ENCODE measurements around the gene TFPI2.
"Not testable (repeated sequence)": the region's sequence is repeated elsewhere in the genome, so short reads cannot be mapped to it uniquely, and the experiment has no call there.

The TFPI2 gene, protein sequence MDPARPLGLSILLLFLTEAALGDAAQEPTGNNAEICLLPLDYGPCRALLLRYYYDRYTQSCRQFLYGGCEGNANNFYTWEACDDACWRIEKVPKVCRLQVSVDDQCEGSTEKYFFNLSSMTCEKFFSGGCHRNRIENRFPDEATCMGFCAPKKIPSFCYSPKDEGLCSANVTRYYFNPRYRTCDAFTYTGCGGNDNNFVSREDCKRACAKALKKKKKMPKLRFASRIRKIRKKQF

DNA sequence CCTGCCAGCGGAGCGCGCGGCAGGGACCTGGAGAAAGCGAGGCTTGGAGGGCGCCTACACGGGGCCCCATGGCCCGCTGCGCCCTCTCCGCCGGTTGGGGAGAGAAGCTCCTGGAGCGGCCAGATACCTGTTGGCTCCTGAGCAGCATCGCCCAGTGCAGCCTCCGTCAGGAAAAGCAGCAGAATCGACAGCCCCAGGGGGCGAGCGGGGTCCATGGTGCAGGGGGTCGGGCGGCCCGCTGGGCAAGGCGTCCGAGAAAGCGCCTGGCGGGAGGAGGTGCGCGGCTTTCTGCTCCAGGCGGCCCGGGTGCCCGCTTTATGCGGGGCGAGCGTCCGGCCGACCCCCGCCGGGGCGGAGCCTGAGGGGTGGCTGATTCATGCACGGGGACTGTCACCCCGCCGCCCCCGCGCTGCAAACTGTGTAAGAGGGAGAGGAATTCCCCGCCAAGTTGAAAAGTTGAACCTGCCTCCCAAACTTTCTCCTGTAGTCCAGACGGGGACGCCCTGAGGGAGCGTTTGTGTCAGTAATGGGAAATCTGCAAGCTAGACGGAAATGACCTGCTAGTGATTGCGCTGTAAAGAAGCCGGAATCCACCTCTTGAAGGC lies at the start of gene TFPI2:
TFPI2 (minus strand) TSS at position 290 of the 605 bp plus-strand sequence; CDS start at position 215, 75 bp downstream.
- peak; percentile 23 for DNase-seq

DNA sequence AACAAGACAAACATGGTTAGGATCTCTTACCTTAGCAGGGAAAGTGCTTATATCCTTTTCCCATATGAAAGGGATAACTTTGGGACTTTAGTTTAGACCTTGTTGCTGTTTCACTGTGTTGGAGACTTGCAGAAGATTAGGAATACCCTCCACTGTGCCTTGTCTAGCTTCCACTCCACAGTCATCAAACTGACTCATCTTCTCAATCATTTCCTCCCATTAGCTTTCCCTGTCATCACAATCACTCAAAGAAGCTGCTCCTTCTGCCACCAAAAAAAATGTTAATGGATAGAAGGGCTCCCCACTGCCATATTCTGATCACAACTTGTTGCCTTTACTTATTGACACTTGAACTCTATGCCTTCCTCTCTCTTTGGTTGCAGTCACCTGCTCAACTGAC lies 47.7 kb upstream of the TFPI2 start:
- DNase-seq = no peak

DNA sequence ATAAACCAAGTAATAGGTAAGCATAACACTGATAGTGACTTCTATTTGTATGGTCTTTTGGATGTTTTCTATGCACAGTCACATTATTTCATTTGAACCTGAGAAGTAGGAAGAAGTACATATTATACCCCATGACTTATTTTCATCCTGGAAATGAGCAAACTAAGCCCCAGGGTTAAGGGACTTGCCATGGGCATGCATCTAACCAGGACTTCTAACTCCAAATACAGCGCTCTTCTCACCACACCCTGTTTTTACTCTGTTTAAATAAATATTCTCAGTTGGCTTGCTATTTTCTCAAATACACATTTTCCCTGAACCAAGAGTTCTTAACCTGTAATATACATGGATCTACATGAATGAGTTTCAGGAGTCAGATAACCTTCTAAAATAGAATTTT lies 47.3 kb upstream of the TFPI2 start:
- DNase-seq = no peak

DNA sequence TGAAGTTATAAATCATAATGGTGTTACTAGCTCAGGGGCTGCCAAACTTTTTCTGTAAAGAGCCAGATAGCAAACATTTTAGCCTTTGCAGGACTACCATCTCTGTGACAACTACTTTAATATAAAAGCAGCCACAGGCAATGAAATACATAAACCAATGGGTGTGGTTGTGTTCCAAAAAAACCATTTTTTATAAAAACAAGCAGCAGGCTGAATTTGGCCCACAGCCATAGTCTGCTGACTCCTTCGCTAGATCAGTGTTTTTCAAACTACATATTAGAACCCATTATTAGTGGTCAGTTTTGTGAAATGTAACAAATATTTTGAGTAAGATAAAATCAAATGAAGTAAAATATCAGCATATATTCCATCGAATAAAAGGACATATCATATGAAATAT lies 44.5 kb upstream of the TFPI2 start:
- DNase-seq = no peak

DNA sequence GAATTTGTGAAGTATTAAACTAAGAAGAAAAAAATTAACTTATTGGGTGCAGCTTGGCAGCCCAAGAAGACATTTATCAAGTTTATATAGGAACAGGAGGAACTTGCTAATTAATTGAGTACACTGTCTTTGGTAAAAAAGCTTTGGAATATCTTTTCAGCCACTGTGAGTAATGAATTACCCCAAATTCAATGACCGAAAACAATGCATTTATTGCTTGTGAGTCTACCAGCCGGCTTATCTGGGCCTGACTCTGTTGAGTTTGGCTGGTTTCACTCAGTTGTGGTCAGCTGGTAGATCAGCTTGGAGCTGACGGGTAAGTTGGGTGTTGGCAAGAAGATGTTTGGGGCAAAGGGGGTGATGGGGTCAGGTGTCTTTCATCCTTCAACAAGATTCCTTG lies 42.6 kb upstream of the TFPI2 start:
- no peak for DNase-seq

DNA sequence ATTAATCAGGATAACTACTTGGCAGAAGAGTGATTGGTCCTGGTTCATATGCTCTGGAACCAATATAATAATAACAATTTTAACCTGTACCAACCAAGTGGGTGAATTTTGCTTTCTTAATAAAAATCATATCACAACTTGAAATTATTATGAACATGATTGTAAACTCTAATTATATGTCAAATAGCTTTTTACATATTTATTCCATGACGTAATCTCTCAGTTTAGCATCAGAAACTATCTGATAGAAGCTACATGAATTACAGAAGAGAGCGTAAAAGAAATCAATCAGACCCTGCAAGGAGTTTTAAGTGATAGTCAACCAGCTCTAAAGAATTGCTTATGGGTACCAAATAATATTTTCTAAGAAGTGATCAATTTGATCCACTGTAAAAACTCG lies 41.1 kb upstream of the TFPI2 start:
- DNase-seq = no peak

DNA sequence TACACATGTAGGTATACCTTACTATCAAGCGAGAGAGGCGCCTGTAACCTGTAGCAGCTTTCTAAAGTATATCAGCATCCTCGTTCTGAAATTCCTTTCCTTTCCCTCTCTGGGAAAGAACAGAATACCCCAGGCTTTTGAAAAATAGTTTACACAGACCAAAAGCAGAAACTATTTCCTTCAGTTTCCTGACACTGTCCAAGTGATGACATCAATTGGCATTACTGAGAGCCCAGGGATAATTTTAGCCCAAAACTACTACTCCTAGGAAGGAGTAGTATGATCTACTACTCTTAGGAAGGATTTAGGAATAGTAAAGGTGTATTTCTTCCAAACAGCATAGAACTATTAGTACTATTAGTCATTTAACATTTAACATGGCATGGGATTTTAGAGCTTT lies 37.0 kb upstream of the TFPI2 start:
- no peak for DNase-seq

DNA sequence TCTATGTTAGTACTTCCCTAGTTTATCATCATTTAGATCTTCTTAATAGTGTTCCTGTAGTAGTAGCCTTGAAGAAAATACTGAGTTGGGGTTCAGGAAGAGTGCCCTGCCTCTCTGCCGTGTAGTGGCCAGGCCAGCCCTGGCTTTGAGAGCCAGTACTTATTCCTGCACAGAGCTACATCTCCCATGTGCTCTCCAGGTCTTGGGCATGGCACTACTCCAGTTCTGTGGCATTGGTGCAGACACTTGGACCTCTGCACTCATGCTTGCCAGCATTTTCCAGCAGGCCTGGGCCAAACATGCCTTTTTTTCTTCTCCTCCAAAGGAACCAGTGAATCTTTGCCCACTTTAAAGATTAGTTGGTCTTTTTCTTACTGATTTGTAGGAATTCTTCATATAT lies 36.2 kb upstream of the TFPI2 start:
- DNase-seq = no peak

DNA sequence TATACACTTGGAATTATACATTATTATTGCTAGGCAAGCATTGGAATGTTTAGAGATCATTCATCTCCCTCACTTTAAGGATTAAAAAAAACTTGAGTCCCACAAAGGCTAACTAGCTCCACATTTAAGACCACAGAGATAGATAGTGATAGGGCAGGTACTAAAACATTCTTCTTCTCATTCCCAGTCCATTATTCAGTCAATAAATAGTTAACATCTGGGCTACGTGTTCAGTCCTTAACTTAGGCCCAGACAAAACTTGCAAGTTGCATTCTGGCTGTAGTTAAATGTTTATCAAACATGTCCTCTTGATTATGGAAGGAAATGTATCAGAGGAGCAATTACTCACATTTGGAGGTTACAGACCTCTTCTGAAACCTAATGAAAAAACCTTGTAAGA lies 33.4 kb upstream of the TFPI2 start:
- no peak for DNase-seq

DNA sequence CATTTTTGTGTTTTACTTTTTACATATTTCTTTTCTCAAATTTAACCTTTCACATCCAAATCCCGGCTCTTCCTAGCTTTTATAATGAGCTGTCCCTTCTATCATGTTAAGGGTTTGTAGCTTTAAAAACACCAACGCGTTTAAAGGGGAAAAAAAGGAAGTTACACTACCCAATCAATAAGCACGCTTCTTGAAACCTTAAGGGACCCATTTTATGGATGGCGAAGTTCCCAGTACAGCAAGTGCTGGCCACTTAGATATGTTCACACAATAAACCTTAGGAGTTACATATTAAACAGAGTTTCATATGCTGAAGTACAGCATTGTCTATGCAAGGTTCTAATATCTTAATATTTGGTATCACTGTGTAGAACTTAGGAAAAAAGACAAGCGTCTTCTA lies 32.7 kb upstream of the TFPI2 start:
- DNase-seq = no peak

DNA sequence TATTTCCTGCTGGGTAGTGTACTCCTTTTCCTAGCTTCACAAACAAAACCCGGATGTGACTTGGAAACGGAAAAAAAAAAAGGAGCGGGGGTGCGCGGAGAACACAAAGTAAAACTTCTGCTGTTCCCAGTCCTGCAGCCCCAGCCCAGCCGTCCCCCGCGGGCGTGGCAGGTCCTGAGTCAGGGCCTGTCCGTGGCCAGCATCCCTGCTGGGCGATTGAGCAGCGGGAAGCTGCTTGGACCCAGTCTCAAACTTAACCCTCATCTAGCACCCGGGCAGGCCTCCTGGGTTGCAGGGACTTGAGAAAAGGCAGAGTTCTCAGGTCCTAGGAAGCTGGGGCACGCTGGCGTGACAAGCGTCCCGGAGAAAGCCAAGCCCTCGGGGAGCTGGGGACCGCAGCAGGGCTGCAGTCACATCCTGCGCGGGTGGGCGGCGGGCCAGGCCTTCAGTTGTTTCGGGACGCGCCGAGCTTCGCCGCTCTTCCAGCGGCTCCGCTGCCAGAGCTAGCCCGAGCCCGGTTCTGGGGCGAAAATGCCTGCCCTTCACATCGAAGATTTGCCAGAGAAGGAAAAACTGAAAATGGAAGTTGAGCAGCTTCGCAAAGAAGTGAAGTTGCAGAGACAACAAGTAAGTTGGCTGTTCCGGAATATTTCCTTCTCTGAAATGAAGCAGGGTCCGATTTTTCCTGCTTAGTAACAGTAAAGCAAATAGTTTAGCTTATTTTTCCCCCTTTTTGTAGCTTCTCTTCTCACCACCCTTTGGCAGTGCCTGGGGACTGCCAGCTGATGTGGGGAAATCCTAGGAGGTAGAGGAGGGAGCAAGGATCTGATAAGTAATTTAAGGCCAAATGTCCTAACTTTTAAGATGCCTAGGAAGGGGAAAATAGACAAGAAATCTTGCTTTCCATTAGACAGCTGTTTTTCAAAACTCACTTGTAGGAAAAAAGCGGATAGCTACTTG lies 31.3 kb upstream of the TFPI2 start, which contains the start of gene GNG11:
GNG11 (plus strand) TSS at position 129 of the 960 bp plus-strand sequence; CDS start at position 532, 403 bp downstream.
- peak; percentile 52 for DNase-seq

DNA sequence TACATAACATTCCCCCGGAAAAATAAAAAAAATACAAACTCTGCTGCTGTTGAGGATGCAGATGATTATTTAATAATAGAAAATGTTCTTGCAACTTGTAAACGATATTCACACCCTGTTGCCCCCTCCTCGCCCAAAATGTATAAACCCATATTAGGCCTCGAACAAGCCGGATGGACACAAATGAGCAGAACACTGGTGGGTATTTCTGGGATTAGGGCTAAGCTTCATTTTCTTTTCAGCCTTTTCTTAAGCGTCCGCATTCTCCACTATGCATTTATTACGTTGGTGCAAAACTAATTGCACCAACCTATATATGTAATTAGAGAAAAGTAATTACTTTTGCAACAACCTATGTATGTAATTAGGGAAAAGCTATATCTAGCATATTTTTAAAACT lies 30.6 kb upstream of the TFPI2 start:
- DNase-seq = no peak

DNA sequence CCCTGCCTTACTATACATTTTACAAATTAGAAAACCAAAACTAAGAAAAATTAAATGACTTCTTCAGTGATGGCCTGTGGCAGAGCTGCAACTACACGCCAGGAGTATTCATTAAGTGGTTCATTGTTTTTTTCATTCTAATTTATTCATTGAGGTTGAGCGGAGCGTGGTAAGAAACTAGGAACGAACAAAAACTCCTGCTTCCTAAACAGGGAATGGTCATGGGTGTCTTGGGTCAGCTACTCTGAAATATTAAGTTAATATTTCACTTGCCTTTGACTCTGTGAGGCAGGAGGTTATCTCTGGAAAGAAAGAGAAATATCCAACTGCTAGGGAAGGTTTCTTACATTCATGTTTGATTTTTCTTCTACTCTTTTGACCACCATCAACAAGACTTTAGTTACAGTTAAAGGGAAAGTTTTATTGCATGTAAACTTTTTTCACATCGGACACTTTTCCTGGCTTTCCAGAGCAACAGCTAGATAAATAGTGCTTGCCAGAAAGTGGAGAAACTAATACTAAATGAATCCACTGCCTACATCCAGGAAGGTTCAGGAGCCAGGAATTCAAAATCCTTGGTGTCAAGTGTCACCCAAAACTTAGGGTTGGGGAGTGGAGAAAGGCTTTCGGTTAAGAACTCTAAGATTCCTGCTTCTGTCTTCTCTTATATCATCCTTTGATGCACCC lies 30.1 kb upstream of the TFPI2 start:
- no peak for DNase-seq

DNA sequence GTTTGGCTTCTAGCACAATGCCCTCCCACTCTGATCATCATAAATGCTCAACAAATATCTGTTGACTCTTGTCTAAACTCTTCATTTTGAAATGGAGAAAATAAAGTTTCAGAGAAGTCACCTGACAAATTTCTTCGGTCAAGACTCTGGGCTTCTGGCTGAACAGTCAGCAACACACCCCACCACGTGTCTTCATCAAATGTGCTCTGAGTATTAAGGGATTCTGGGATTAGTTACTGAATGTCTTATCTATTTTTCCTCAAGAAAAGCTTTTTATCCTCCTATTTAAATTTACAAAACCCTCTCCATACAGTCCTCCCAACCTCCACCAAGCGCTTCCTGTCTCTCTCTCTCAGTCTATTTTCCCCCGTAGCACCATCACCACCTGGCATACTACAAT lies 25.8 kb upstream of the TFPI2 start:
- DNase-seq = not testable (repeated sequence)

DNA sequence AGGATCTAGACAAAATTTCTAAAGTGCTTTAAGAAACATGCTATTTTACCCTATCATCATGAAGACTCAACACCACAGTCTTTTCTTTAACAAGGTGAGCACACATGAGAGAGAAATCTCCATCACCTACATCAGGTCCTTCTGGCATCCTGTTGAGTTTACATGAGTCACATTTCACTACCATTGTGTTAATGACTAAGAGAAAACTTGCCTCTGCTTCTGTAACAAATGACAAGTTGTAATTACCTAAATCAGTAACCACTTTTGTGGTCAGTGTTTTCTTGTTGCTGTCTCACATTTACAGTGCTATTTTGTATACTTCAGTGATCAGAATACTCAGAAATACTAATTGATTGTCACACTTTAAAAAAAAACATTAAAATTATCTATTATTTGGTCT lies 25.3 kb upstream of the TFPI2 start:
- DNase-seq = not testable (repeated sequence)

DNA sequence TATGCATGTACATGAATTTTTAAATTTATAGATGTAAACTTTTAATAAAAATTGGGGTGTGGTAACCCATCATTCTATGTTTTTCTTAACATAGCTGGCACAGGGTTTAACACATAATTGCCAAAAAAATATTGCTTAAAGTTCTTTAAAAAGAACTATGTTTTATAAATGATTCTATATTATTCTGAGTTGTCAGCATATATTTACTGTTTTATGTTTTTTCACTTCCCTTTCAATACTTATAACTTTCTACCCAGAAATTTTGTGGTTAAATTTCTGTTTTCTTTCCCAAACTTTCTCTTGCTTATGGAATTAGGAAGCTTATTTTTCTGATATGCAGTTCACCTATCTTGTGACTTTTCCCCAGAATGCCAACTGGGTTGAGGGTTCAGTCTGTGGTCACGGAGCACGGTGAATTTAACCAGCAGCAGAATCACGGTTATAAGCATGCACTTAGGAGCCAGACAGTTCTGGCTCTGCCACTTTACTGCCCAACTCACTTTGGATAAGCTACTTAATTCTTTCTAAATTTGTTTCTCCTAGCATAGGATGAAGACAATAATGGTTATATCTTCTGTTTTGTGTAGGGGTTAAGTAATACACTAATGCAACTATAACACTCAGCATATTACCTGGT lies 24.8 kb upstream of the TFPI2 start:
- not testable (repeated sequence) for DNase-seq

DNA sequence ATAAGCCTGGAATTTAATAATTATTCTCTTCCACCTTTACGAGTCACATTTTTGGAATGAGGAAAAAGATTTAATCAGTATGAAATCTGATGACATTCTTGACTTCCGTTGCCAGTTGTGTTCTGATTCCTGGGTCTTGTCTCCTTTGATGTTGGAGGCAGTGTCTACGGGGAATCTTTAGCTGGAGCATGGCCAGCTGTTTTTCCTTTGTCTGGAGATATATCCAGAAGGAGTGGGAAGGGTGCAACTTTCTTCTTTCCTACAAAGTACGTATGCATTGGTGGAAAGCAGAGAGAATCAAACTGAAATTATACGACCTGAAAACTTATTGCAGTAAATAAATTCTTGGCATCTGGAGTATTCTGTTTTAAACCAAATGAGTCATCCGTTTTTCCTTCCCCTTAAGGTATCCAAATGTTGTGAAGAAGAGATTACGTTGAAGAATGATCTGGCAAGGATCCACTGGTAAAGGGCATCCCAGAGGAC lies 24.1 kb upstream of the TFPI2 start:
- DNase-seq = no peak

DNA sequence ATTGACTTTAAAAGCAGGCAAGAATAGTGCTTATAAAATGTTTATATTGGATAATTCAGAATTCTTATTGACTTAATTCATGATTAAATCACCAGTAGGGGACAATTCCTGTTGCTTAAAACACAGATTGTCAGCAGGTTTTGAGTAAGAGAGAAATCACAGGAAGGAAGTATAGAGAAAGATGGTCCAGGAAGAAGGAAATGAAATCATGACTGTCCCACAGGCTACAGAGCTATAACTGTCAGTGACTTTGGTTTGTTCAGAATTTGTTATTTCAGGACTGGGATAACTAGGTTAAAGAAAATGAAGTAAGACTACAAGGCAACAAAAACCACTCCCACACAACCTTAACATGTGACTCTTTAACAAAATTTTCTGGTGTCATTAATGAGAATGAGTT lies 22.6 kb upstream of the TFPI2 start:
- no peak for DNase-seq

DNA sequence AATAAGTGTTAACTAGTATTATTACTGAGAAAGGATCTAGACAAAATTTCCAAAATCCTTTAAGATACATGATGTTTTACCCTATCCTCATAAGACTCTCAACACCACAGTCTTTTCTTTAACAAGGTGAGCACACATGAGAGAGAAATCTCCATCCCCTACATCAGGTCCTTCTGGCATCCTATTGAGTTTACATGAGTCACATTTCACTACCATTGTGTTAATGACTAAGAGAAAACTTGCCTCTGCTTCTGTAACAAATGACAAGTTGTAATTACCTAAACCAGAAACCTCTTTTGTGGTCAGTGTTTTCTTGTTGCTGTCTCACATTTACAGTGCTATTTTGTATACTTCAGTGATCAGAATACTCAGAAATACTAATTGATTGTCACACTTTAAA lies 21.1 kb upstream of the TFPI2 start:
- DNase-seq = not testable (repeated sequence)

DNA sequence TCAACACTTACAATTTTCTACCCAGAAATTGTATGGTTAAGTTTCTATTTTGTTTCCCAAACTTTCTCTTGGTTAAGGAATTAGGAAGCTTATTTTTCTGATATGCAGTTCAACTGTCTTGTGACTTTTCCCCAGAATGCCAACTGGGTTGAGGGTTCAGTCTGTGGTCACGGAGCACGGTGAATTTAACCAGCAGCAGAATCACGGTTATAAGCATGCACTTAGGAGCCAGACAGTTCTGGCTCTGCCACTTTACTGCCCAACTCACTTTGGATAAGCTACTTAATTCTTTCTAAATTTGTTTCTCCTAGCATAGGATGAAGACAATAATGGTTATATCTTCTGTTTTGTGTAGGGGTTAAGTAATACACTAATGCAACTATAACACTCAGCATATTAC lies 20.7 kb upstream of the TFPI2 start:
- not testable (repeated sequence) for DNase-seq

DNA sequence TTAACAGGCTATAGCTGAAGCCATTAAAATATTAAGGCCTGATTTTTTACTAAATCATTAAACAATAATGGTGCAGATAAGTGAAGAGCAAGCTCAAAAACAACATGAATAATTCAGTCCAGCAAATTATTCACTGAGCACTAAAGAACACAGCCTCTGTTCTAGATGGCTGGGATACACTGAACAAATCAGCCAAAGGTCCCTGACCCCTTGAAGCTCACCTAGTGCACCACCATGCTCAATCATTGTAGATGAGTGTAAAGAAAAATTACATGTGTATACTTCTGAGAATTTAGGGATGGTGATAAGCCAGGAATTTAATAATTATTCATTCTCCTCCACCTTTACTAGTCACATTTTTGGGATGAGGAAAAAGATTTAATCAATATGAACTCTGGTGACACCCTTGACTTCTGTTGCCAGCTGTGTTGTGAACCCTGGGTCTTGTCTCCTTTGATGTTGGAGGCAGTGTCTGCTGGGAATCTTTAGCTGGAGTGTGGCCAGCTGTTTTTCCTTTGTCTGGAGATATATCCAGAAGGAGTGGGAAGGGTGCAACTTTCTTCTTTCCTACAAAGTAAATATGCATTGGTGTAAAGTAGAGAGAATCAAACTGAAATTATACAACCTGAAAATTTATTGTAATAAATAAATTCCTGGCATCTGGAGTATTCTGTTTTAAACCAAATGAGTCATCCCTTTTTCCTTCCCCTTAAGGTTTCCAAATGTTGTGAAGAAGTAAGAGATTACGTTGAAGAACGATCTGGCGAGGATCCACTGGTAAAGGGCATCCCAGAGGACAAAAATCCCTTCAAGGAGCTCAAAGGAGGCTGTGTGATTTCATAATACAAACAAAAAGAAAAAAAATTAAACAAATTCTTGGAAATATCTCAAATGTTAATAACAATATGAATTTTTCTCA lies 19.8 kb upstream of the TFPI2 start:
- DNase-seq = no peak
